Astrocyte of the cerebellum (primary cell): ENCODE measurements around the gene STRN3.
"Not testable (repeated sequence)": the region's sequence is repeated elsewhere in the genome, so short reads cannot be mapped to it uniquely, and the experiment has no call there.

Source experiments
- DNase-seq: peaks from one replicate; pipeline ENCODE4 v3.0.0-alpha.2; 2011; ENCODE audit warnings: low read depth
- H3K4me3 ChIP-seq: 2 replicates; pipeline ENCODE4 v1.5.1; 2011; ENCODE audit warnings: mild to moderate bottlenecking, low read depth, low read length, moderate library complexity
- in situ Hi-C: cut with HindIII; loops from 2 replicates; pipeline ENCODE4 v1.10.0; 2017; ENCODE audit warnings: low sequenced_read_pairs
- TF ChIP-seq, protein P1 (sequence below): IDR thresholded peaks from 2 replicates; pipeline ENCODE4 v1.5.1; 2012; ENCODE audit warnings: low read length, low read depth, moderate library complexity, mild to moderate bottlenecking; ENCODE audit errors: missing control alignments

The STRN3 gene

DNA sequence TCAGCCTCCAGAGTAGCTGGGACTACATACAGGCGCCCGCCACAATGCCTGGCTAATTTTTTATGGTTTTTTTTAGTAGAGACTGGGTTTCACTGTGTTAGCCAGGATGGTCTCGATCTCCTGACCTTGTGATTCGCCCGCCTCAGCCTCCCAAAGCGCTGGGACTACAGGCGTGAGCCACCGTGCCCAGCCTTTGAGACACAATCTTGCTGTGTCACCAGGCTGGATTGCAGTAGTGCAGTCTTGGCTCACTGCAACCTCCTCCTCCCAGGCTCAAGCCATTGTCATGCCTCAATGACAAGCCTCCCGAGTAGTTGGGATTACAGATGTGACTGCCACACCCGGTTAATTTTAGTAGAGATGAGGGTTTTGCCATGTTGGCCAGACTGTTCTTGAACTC lies 21.3 kb upstream of the STRN3 start:
- in situ Hi-C loops = no loop called here
- TF ChIP-seq, protein P1, sequence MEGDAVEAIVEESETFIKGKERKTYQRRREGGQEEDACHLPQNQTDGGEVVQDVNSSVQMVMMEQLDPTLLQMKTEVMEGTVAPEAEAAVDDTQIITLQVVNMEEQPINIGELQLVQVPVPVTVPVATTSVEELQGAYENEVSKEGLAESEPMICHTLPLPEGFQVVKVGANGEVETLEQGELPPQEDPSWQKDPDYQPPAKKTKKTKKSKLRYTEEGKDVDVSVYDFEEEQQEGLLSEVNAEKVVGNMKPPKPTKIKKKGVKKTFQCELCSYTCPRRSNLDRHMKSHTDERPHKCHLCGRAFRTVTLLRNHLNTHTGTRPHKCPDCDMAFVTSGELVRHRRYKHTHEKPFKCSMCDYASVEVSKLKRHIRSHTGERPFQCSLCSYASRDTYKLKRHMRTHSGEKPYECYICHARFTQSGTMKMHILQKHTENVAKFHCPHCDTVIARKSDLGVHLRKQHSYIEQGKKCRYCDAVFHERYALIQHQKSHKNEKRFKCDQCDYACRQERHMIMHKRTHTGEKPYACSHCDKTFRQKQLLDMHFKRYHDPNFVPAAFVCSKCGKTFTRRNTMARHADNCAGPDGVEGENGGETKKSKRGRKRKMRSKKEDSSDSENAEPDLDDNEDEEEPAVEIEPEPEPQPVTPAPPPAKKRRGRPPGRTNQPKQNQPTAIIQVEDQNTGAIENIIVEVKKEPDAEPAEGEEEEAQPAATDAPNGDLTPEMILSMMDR = no peak
- DNase-seq = no peak
- H3K4me3 ChIP-seq = no peak overlapping the region

DNA sequence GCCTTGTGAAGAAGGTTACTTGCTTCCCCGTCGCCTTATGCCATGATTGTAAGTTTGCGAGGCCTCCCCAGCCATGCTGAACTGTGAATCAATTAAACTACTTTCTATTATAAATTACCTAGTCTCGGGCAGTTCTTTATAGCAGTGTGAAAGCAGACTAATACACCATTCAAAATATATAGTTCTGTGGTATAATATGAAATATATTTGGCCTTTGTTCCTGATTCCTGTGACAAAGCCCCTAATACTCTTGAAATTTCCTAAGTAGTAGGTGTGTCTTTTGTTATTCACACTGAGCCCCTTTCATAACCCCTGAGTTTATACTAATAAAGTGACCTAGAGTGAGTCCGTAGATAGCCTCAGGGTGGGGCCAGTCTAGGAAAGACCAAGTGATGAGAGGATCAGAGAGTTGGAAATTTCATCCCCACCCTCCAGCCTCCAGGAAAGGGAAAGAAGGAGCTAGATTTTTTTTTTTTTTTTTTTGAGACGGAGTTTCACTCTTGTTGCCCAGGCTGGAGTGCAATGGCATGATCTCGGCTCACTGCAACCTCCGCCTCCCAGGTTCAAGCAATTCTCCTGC lies 19.4 kb upstream of the STRN3 start:
- TF ChIP-seq, protein P1 = no peak
- H3K4me3 ChIP-seq = no peak overlapping the region
- no peak for DNase-seq
- in situ Hi-C loops = no loop called here

DNA sequence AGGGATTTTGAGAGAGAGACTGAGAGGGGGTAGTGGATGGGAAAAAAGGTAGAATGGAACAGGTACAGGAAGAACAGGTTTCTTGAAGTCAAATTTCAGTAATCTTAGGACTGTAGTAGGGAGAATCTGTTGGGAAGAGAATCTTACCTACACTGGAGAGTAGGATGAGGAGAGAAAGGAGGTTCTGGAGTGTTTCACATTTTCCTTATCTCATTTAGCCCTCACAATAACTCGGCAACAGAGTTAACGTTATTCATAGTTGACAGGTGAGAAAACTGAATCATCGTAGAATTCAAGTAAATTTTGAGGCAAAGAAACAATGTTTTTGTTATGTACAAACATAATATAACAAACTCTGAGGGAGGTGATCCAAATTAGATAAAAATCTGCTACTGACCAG lies 17.2 kb upstream of the STRN3 start:
- in situ Hi-C loops = no loop called here

DNA sequence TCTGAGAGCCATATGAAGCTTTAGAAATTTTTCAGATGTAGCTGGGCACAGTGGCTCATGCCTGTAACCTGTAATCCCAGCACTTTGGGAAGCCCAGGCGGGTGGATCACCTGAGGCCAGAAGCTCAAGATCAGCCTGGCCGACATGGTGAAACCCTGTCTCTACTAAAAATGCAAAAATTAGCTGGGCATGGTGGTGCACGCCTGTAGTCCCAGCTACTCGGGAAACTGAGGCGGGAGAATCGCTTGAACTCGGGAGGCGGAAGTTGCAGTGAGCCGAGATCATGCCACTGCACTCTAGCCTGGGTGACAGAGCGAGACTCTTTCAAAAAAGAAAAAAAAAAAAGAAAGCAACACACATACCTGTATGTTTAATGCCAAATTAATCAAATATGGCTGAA lies 16.7 kb upstream of the STRN3 start:
- in situ Hi-C loops, DNase-seq, H3K4me3 ChIP-seq: not testable (repeated sequence)

More for the DNA sequence above, 17.2 kb upstream of the STRN3 start:
- no peak for DNase-seq
- no peak overlapping the region for H3K4me3 ChIP-seq
- TF ChIP-seq, protein P1 = no peak

DNA sequence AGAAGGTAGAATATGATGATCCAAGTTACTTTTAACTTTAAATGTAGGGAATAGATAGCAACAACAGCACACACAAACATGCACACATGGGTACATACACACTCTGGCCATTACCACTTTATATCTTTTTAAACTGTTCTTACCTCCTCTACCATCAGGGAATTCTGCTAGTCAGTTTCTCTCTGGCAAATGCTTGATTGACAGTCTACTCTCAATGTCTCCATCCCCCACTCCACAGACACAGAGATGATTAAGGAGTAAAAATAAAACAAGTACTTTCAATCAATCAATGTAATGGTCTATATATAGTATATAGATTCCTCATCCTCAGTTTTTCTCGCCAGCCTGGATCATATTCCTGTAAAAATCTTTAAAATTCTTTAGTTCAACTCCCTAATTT lies 16.1 kb upstream of the STRN3 start:
- no peak for DNase-seq
- TF ChIP-seq, protein P1 = no peak
- H3K4me3 ChIP-seq = no peak overlapping the region
- in situ Hi-C loops = no loop called here

DNA sequence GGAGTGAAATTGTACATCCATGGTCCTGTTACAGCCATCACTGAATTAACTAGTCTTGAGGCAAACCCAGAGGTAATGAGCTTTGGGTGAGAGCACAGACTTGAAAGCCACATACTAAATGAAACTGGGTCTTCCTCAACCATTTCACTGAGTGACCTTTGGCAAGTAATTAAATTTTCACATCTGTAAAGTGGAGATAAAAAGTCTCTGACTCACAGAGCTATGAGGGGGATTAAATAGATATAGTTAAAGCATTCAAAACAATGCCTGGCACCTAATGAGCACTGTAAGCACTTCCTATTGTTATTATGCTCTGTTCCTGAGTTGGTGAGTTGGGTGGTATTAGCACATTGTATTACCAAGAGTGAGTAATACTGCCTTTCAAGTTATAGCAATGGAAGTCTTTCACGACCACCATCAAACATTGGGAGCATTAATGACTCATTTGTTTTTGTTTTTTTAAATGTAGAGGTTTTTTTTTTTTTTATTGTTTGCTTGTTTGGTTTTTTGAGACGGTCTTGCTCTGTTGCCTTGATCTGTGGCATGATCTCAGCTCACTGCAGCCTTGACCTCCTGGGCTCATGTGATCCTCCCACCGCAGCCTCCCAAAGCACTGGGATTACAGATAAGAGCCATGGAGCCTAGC lies 12.5 kb upstream of the STRN3 start:
- TF ChIP-seq, protein P1 = no peak
- in situ Hi-C loops = no loop called here
- DNase-seq = no peak

DNA sequence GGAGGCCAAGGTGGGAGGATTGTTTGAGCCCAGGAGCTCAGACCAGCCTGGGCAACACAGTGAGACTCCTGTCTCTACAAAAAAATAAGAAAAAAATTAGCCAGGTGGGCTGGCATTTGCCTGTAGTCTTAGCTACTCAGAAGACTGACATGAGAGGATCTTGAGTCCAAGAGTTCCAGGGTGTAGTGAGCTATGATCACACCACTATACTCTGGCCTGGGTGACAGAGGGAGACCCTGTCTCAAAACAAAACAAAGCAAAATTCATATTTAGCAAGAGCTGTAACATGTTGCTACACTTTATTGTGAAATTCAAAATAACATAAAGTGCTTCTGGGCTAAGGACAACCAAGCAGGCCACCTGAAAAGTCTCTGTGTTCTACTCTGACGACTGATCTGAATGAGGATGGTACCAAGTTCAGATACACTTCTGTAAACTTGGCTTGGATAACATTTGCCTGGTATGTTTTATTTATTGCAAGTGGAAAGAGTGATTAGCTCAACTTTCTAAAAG lies 11.6 kb upstream of the STRN3 start:
- no peak overlapping the region for H3K4me3 ChIP-seq
- TF ChIP-seq, protein P1 = no peak
- no peak for DNase-seq
- in situ Hi-C loops = no loop called here

More for the DNA sequence above, 12.5 kb upstream of the STRN3 start:
- no peak overlapping the region for H3K4me3 ChIP-seq
